OCI-LY1 (cell line): ENCODE measurements around the gene TP73.

Source experiments
- H2AFZ ChIP-seq: fragments of 200-600 bp; sonication (generic), shearing (Covaris generic); 2 replicates; pipeline ENCODE4 v1.6.0; 2014; ENCODE audit warnings: antibody characterized with exemption, mild to moderate bottlenecking, low read length
- H3F3A ChIP-seq: fragments of 200-600 bp; sonication (generic), shearing (Covaris generic); 2 replicates; pipeline ENCODE4 v1.6.0; 2014; ENCODE audit warnings: mild to moderate bottlenecking, antibody characterized with exemption, low read length, moderate library complexity; ENCODE audit not compliant: insufficient read depth
- H3K27ac ChIP-seq: fragments of 200-600 bp; sonication (generic); 2 replicates; pipeline ENCODE4 v1.5.1; 2014; ENCODE audit warnings: low read length, mixed run types, mild to moderate bottlenecking, low read depth; ENCODE audit not compliant: poor library complexity, severe bottlenecking
- H3K27me3 ChIP-seq: fragments of 200-600 bp; sonication (generic); 2 replicates; pipeline ENCODE4 v1.6.0; 2014; ENCODE audit warnings: antibody characterized with exemption, mild to moderate bottlenecking, low read length, moderate library complexity; ENCODE audit not compliant: insufficient read depth
- H3K36me3 ChIP-seq: fragments of 200-600 bp; sonication (generic); 2 replicates; pipeline ENCODE4 v1.6.1; 2014; ENCODE audit warnings: mild to moderate bottlenecking, antibody characterized with exemption, low read length, moderate library complexity, mixed read lengths; ENCODE audit not compliant: insufficient read depth
- H3K4me1 ChIP-seq: fragments of 200-600 bp; sonication (generic); 2 replicates; pipeline ENCODE4 v1.5.1; 2014; ENCODE audit warnings: mild to moderate bottlenecking, low read length, moderate library complexity; ENCODE audit not compliant: insufficient read depth, severe bottlenecking
- H3K4me2 ChIP-seq: fragments of 200-600 bp; sonication (generic), shearing (Covaris generic); 2 replicates; pipeline ENCODE4 v1.6.1; 2014; ENCODE audit warnings: low read length
- H3K4me3 ChIP-seq: fragments of 200-600 bp; sonication (generic); 2 replicates; pipeline ENCODE4 v1.5.1; 2014; ENCODE audit warnings: low read length, low read depth, mild to moderate bottlenecking, mixed read lengths; ENCODE audit not compliant: poor library complexity, severe bottlenecking
- H3K79me2 ChIP-seq: fragments of 200-600 bp; shearing (Covaris generic); 2 replicates; pipeline ENCODE4 v1.6.1; 2016; ENCODE audit warnings: mixed run types, low read length, mixed read lengths; ENCODE audit not compliant: insufficient read depth
- H3K9ac ChIP-seq: fragments of 200-600 bp; sonication (generic), shearing (Covaris generic); 2 replicates; pipeline ENCODE4 v1.6.1; 2014; ENCODE audit warnings: mild to moderate bottlenecking, low read length, mixed read lengths
- H3K9me2 ChIP-seq: fragments of 200-600 bp; sonication (generic), shearing (Covaris generic); 2 replicates; pipeline ENCODE4 v1.6.1; 2014; ENCODE audit warnings: low read depth, mild to moderate bottlenecking, low read length, mixed read lengths
- H3K9me3 ChIP-seq: fragments of 200-600 bp; shearing (Covaris generic); 2 replicates; pipeline ENCODE4 v1.6.1; 2014; ENCODE audit warnings: low read length, mixed read lengths
- H4K20me1 ChIP-seq: fragments of 200-600 bp; sonication (generic), shearing (Covaris generic); 2 replicates; pipeline ENCODE4 v1.6.0; 2016; ENCODE audit warnings: mild to moderate bottlenecking, low read length; ENCODE audit not compliant: insufficient read depth
- EZH2 ChIP-seq: fragments of 200-600 bp; sonication (generic), shearing (Covaris generic); IDR thresholded peaks from 2 replicates; pipeline ENCODE4 v1.8.0; 2017; ENCODE audit warnings: borderline replicate concordance, mixed run types, mild to moderate bottlenecking, antibody characterized with exemption, low read length, moderate library complexity, mixed read lengths
- TF ChIP-seq, protein P1 (sequence below): fragments of 200-600 bp; sonication (generic), shearing (Covaris generic); IDR thresholded peaks from 2 replicates; pipeline ENCODE4 v1.5.1; 2017; ENCODE audit warnings: mild to moderate bottlenecking, antibody characterized with exemption, low read length, moderate library complexity, mixed read lengths

TP73 gene

GRCh38 chr1:3638027-3638426, 14.3 kb upstream of the TP73 start:
- no peak overlapping the region for H3K4me3 ChIP-seq
- H3K9me3 ChIP-seq = no peaks in the 10 kb centered on the region
- TF ChIP-seq EZH2 = no peak
- TF ChIP-seq, protein P1, sequence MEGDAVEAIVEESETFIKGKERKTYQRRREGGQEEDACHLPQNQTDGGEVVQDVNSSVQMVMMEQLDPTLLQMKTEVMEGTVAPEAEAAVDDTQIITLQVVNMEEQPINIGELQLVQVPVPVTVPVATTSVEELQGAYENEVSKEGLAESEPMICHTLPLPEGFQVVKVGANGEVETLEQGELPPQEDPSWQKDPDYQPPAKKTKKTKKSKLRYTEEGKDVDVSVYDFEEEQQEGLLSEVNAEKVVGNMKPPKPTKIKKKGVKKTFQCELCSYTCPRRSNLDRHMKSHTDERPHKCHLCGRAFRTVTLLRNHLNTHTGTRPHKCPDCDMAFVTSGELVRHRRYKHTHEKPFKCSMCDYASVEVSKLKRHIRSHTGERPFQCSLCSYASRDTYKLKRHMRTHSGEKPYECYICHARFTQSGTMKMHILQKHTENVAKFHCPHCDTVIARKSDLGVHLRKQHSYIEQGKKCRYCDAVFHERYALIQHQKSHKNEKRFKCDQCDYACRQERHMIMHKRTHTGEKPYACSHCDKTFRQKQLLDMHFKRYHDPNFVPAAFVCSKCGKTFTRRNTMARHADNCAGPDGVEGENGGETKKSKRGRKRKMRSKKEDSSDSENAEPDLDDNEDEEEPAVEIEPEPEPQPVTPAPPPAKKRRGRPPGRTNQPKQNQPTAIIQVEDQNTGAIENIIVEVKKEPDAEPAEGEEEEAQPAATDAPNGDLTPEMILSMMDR = no peak
- H3K9me2 ChIP-seq = no peaks in the 10 kb centered on the region
- H3K4me2 ChIP-seq = no peak overlapping the region
- H3K4me1 ChIP-seq = no peaks in the 10 kb centered on the region
- no peak overlapping the region for H2AFZ ChIP-seq
- no peak overlapping the region for H3K9ac ChIP-seq
- peaks cover 54% of the 10 kb centered on the region for H3K36me3 ChIP-seq
- no peaks in the 10 kb centered on the region for H3K79me2 ChIP-seq
- H4K20me1 ChIP-seq = no peaks in the 10 kb centered on the region
- H3K27ac ChIP-seq = no peak overlapping the region
- no peaks in the 10 kb centered on the region for H3K27me3 ChIP-seq
- no peaks in the 10 kb centered on the region for H3F3A ChIP-seq

GRCh38 chr1:3638676-3639075, 13.6 kb upstream of the TP73 start:
- Histone ChIP-seq H3K9ac (no peak overlapping the region), H3F3A (no peaks in the 10 kb centered on the region), H3K36me3 (peaks cover 50% of the 10 kb centered on the region), H3K79me2 (no peaks in the 10 kb centered on the region), H3K27ac (no peak overlapping the region), H4K20me1 (no peaks in the 10 kb centered on the region), H3K4me2 (no peak overlapping the region), H2AFZ (no peak overlapping the region), H3K9me3 (no peaks in the 10 kb centered on the region), H3K4me3 (no peak overlapping the region), H3K9me2 (no peaks in the 10 kb centered on the region), H3K27me3 (no peaks in the 10 kb centered on the region), H3K4me1 (no peaks in the 10 kb centered on the region)
- TF ChIP-seq, protein P1 = no peak
- TF ChIP-seq EZH2 = no peak

DNA sequence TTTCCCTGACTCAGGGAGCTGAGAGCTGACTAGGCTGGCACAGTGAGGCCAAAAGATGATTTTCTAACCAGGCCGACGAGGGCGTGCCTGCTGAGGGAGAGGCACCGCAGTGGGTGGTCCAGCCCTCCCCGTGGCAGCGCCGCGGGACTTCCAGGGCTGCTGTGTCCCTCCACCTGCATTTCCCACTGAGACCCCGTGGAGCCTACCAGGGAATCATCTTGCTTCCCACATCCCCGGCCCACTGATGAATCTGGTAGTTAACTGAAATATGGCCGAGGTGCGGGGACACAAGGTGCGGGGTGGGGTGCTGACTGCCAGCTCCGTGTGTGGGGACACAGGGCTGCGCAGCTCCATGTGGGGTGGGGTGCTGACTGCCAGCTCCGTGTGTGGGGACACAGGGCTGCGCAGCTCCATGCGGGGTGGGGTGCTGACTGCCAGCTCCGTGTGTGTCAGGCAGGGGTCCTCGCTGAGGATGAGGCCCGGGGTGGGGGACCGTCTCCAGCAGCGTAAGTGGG, 12.9 kb upstream of the TP73 start:
- Histone ChIP-seq H3K4me2 (no peak overlapping the region), H3K36me3 (peaks cover 45% of the 10 kb centered on the region), H3K9me2 (no peaks in the 10 kb centered on the region), H3K4me1 (no peaks in the 10 kb centered on the region), H3K9me3 (no peaks in the 10 kb centered on the region), H3K4me3 (no peak overlapping the region), H3K27ac (no peak overlapping the region), H3K27me3 (no peaks in the 10 kb centered on the region), H3F3A (no peaks in the 10 kb centered on the region), H3K9ac (no peak overlapping the region), H3K79me2 (no peaks in the 10 kb centered on the region), H2AFZ (no peak overlapping the region), H4K20me1 (no peaks in the 10 kb centered on the region)
- no peak for TF ChIP-seq EZH2
- TF ChIP-seq, protein P1 = no peak
